HG03432 (cell line): ENCODE data around the gene SDF2L1.
"Not testable (repeated sequence)": the region's sequence is repeated elsewhere in the genome, so short reads cannot be mapped to it uniquely, and the experiment has no call there.

Experiments used
- ATAC-seq: cut with Tn5 transposase; IDR thresholded peaks from one replicate; pipeline ENCODE4 v1.9.1; 2021; ENCODE audit warnings: mild to moderate bottlenecking, moderate library complexity; ENCODE audit not compliant: unreplicated experiment

Gene SDF2L1, protein sequence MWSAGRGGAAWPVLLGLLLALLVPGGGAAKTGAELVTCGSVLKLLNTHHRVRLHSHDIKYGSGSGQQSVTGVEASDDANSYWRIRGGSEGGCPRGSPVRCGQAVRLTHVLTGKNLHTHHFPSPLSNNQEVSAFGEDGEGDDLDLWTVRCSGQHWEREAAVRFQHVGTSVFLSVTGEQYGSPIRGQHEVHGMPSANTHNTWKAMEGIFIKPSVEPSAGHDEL

DNA sequence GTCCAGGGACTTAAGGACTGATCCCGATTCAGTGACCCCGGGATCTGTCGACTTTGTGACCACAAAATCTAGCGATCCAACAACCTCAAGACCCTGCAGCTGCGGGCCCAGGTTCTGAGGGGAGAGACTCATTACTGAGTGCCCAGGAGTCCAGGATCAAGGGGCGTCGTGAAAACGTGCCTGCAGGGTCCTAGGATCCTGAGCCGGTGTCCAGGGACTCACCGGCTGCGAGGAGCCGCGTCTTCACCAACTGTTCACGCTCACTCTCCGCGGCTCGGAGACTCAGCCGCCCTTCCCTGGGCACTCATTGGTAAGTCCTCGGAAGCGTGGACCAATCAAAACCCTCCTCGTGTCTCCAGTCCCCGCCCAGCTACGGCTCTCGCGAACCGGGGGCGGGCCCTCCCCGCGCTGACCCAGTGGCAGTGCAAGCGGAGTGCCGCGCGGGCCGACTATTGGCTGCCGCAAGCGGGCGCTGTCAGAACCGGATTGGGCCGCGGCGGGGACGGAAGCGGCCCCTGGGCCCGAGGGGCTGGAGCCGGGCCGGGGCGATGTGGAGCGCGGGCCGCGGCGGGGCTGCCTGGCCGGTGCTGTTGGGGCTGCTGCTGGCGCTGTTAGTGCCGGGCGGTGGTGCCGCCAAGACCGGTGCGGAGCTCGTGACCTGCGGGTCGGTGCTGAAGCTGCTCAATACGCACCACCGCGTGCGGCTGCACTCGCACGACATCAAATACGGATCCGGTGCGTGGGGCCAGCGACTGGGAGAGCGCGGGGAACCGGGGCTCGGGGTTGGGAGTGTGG, at the start of gene SDF2L1:
Gene SDF2L1 (plus strand): TSS at position 514 of the 795 bp plus-strand sequence. CDS start 35 bp downstream, at position 549.
- peak; percentile 93 for ATAC-seq

DNA sequence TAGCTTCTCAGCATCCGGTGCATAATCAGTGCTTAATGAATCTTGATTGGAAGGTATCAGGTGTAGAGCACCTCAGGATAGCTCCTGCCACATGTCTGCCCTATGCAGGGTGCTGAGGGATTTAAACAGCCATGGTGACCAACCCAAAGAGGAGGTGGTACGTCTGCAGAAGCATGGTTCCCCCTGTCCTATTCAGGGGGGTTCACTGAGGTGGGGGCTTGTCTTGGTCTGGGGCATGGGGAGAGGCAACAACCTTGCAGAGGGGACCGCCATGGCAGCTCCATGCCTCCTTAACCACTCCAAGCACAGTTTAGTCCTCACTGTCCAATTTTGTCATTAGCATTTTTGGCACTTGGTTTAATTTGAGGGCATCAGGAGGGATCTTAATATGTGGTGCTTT, 49.7 kb upstream of the SDF2L1 start:
- no peak for ATAC-seq

DNA sequence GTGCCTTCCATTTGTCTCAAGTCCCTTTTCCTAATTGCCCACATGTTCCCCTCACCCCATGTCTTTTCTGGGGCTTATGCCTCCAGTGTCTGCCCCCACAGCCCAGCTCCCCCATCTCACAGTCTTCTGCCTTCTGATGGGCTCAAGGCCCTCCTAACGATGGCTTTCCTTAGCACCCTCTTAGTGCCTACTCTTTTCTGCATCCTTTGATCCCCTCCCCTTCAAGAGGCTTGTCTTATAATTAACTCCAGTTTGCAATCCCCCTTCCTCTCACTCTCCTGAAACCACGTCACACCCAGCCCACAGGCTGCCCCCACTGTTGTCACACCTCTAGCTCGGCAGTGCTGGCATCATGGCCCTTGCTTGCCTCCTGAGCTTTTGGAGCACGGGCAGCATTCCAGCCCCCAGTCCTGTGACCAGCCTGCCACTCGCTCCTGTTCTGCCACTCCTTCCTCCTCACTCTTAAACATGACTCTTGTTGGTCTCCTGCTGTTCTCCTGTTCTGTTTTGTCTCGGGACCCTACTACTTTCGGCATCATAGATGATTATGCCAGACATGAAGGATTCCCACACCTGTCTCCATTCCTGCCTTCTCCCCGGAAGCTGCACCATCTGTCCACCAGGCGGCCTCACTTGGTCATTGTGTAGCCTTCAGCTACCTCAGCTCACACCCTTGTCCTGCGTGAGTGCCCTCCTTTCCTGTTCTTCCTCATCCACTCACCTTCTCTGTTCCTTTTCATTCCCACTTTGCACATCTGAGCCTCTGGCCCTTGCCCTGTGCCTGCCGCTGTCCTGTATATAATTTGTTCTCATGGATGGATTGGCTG, 48.5 kb upstream of the SDF2L1 start:
- no peak for ATAC-seq

DNA sequence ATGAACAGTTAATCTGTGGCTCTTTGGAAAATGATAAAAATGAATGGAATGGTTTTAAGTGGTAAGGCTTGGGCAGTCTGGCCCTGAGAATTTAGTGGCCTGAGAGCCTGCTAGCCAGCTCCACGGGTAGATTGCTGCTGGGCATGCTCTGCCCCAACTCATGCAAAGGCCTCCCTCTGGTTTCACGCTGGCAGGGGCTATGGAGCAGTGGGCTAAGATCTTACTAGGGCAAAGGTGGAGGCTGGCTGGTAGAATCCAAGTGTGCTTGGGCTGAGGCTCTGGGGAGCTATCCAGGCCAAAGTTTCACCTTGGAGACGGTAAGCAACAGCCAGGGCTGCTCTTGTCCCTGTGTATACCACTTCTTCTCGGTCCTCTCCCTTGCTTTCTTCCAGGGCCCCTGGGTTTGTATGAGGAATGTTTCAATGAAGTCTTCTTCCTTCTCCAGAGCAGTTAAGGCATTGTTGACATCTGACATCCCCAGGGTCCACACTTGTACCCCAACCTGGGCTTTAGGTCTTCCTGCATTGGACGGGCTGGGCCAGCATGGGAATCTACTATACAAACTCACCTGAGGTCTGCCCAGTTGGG, 47.1 kb upstream of the SDF2L1 start:
- no peak for ATAC-seq

DNA sequence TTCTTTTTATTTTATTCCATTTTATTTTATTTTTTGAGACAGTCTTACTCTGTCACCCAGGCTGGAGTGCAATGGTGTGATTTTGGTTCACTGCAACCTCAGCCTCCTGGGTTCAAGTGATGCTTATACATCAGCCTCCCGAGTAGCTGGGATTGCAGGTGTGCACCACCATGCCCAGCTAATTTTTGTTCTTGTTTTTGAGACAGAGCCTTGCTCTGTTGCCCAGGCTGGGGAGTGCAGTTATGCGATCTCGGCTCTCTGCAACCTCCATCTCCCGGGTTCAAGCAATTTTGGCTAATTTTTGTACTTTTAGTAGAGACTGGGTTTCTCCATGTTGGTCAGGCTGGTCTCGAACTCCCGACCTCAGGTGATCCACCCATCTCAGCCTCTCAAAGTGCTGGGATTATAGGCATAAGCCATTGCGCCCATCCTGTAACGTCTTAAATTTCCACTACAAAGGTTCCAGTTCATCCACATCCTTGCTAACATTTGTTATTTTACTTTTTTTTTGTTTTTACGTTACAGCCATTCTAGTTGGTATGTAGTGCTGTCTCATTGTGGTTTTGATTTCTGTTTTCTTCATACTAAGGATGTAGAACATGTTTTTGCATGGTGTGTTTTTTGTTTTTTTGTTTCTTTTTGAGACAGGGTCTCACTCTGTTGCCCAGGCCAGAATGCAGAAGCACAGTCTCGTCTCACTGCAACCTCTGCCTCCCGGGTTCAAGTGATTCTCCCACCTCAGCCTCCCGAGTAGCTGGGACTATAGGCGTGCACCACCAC, 45.6 kb upstream of the SDF2L1 start:
- not testable (repeated sequence) for ATAC-seq

DNA sequence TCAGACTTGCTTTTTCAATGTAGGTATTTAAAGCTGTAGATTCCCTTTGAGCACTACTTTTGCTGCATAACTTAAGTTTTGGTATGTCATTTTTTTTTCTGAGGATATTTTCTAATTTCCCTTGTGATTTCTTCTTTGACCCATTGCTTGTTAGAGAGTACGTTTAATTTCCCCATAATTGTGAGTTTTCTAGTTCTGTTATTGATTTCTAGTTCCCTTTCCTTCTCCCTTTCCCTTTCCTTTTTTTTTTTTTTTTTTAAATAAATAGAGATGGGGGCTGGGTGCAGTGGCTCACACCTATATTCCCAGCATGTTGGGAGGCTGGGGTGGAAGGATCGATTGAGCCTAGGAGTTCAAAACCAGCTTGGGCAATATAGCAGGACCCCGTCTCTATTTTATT, 43.8 kb upstream of the SDF2L1 start:
- no peak for ATAC-seq

DNA sequence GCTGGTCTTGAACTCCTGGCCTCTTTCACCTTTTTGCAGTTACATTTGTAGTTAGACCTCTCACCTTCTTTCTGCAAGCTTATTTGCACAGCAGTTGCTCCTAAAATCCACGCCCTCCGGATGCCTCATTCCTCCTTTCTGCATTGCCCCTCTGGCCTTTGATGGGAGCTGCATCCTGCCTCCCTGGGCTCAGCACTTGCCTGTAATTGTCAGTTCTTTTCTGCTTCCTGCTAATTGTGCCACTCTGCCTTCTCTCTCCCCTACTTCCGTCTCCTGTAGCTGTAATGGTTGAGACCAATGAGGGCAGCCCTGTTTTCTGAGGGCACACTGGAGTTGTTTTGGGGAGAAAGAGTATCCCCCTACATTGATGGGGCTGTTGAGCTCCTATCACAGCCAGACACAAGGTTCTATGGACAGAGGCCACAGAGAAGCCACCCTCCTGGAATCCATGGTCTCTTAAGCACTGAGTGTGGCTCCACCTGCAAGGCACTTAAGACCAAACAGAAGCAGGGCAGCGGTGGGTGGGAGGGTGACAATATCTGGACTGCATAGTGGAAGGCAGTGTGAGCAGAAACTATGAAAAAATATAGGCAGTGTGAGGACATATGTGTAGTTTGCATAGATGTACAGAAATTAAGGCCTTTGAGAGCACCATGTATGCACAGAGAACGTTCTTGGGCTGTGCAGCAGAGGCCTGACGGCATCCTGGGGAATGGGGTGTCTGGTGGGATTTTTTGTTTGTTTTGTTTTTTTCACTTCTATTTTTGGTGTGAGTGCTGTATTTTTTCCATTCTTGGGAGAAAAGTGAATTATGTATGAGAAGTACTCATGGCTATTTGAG, 42.8 kb upstream of the SDF2L1 start:
- ATAC-seq: no peak

DNA sequence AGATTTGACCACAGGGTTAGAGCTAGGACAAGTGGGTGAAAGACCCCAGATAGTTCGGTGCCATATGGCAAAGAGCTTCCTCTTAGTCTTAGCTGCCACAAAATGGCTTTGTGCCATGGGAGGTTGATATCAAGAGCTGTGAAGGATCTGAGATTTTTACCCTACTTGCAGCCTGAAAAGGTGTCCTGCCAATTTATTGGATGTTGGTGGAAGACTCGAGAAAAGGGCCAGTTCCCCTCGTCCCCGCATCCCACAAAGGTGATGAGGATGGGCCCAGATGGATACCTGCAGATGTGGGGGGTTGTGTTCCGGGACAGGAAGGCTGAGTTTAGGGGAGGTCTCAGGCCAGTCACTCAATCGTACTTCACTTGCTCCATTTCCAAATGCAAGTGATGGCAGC, 39.5 kb upstream of the SDF2L1 start:
- ATAC-seq: no peak

DNA sequence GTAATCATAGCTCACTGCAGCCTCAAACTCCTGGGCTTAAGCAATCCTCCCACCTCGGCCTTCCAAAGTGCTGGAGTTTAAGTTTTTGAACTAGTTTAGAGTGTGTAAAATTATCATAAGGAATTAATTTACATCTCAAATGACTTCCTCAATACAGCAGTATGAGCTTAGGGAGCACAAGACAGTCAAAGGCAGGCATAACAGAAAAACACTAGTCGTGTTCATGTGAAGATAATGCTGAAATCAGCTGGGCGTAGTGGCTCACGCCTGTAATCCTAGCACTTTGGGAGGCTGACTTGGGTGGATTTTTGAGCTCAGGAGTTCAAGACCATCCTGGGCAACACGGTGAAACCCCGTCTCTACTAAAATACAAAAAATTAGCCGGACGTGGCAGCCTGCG, 38.1 kb upstream of the SDF2L1 start:
- ATAC-seq: no peak

DNA sequence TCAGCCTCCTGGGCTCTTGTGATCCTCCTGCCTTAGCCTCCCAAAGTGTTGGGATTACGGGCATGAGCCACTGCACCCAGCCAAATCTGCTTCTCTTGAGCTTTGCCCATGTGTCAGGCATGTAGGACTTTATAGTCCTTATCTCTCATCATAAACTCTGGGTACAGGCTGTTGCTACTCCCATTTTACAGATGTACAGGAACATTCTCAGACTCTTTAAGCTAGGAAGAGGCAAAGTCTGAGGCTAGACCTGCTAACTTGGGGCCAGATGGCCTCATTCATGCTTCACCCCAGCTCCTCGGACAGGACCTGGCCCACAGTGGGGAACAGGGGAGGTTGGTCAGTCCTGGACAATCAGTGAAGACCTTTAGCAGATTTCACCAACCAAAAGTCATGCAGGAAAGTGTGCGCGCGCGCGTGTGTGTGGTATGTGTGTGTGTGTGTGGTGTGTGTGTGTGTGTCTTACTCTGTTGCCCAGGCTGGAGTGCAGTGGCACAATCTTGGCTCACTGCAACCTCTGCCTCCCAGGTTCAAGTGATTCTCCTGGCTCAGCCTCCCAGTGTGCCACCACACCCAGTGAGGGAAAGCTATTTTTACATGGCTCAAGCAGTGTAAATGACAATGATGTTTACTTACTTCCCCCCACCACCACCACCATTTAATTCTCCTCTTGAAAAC, 36.1 kb upstream of the SDF2L1 start:
- no peak for ATAC-seq

DNA sequence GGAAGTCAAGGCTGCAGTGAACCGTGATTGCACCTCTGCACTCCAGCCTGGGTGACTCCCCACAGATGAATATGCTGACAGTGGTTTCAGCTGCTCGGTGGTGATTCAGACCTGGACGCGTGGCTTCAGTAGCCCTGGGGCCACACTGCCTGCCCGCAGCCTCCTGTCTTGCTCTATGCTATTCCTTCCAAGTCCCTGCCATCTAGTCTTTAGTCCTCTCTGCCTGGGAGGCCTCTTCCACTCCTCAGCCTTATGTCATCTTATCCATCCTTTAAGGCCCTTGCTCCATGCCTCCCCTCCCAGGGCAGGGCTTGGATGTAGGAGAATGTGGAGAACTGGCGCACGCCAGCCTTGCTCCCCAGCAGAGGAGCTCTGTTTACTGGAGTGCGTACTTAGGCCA, 35.3 kb upstream of the SDF2L1 start:
- ATAC-seq: no peak

DNA sequence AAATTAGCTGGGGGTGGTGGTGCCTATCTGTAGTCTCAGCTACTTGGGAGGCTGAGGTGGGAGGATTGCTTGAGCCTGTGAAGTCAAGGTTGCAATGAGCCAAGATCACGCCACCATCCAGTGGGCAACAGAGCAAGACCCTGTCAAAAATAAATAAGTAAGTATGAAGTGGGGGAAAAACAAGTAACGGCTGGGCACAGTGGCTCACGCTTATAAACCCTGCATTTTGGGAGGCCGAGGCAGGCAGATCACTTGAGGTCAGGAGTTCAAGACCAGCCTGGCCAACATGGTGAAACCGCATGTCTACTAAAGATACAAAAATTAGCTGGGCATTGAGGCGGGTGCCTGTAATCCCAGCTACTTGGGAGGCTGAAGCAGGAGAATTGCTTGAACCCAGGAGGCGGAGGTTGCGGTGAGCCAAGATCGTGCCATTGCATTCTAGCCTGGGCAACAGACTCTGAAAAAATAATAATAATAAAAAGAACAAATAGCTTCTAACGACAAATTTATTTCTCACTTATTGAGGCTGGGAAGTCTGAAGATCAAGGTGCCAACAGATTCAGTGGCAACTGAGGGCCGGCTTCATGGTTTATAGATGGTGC, 32.4 kb upstream of the SDF2L1 start:
- ATAC-seq: not testable (repeated sequence)

DNA sequence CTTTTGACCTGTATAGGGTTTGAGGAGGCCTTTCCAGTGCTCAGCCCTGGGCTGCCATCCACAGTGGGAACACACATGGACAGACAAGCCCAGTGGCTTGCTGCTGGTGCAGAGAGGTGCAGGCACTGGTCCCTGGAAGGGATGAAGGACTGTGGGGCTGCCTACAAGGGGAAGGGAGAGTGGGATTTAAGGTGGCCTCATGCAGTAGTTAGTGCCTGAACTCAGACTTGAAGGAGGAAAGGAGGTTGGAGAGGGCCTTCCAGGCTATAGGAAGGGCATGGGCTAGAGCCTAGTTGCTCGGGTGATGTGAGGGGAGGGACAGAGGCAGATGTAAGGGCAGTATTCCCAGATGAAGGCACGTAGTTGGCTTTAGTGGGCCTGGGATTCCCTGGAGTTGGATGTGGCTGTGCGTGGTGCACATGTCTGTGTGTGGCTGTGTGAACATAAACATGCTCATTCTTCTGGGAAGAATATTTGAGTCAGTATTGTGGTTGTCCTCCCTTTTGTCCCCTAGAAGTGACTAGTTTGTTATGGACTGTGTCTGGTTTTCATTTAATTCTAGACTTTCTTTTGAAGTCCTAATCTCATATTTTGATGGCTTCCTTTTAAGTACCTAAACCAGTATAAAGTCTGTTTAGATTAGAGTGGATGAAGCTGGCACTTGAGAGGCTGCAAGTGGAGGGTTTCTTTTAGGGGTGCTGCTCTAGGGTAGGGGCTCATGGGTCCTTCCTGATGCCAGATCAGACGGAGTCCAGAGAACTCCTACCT, 30.7 kb upstream of the SDF2L1 start:
- no peak for ATAC-seq

DNA sequence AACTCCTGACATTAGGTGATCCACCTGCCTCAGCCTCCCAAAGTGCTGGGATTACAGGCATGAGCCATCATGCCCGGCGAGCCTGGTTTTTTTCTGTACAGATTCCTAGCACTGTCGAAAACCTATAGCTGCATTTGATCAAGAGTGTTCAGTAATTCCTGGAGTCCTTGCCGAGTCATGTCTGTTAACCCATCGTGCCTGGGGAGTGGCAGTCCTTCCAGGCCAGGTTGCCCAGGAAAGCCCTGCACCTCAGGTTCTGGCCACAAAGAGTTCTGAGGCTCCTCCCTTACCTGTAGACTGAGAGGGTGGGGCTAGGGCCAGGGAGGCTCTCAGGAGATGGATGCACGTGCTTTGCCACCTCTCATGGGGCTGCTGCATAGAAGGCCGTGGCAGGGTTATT, 29.2 kb upstream of the SDF2L1 start:
- no peak for ATAC-seq

DNA sequence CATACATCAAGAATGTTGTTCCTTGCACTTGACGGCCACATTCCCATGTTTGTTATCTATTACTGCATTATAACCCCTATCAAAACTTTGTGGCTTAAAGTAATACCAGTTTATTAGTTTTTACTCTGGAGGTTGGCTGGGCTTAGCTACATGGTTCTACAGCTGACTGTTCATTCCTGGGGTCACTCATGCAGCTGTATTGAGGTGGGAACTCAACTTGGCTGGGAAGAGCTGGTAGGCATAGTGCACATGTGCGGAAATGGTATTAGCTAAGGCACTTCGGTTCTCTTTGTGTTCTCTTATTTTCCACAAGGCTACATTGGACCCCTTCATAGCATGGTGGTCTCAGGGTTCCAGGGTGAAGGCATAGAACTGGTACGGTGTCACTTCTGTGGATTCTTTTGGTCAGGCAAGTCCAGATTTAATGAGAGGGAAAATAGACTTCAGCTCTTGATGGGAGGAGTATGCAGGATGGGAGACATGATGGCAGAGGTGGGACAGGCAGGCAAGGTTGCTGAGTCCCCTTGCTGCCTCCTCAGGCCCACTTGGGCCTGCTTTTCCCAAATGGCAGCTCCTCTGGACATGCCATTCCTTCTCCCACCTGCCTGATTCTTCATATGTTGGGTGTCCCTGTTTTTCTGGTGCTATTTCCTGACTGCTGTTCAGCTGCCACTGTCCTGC, 28.4 kb upstream of the SDF2L1 start:
- ATAC-seq: no peak

DNA sequence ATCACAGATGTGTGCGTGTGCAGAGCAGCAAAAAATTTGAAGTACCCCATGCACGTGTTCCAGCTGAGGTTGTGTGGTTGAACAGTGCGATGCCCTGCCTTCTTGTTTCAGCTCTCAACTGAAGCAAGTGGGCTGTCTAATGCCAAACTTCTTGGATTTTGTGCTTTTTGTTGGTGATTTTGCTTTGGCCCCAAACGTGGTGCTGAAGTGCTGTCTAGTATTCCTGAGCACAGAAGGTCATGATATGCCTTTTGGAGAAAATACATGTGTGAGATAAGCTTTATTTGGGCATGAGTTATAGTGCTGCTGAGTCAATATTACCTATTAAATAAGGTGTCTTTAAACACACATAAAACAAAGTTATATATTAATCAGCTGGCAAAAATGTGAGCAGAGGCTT, 26.4 kb upstream of the SDF2L1 start:
- ATAC-seq: no peak

DNA sequence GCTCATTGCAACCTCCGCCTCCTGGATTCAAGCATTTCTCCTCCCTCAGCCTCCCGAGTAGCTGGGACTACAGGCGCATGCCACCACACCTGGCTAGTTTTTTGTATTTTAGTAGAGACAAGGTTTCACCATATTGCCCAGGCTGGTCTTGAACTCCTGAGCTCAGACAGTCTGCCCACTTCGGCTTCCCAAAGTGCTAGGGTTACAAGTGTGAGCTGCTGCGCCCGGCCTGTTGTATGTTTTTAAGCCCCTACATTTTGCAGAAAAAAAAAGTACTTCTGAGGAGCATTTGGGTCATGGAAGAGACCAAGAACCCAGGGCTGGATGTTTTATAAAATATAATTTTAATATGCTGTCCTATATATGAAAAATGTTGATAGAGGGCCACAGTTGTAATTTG, 24.8 kb upstream of the SDF2L1 start:
- ATAC-seq: not testable (repeated sequence)
